Activated naive CD8-positive, alpha-beta T cell treated with anti-CD3 and anti-CD28 coated beads for 36 hours (primary cell): ENCODE results near the gene OLFML2B. TPM values are rescaled to one million over a fixed set of nuclear protein-coding genes. Genes with fewer than 3 reads are reported as not detected.

Experiments used
- DNase-seq: peaks from one replicate; pipeline ENCODE4 v3.0.0; 2021
- H3K27ac Mint-ChIP-seq: one replicate; pipeline ENCODE4 v1.8.0; 2022; ENCODE audit warnings: mild to moderate bottlenecking, moderate library complexity, mixed read lengths
- H3K27me3 Mint-ChIP-seq: one replicate; pipeline ENCODE4 v1.8.0; 2022; ENCODE audit warnings: mild to moderate bottlenecking, mixed read lengths
- H3K36me3 Mint-ChIP-seq: one replicate; pipeline ENCODE4 v1.8.0; 2021; ENCODE audit warnings: mild to moderate bottlenecking, mixed read lengths
- H3K4me1 Mint-ChIP-seq: one replicate; pipeline ENCODE4 v1.8.0; 2021; ENCODE audit warnings: mixed read lengths
- H3K4me3 Mint-ChIP-seq: one replicate; pipeline ENCODE4 v1.8.0; 2022; ENCODE audit warnings: mild to moderate bottlenecking, moderate library complexity, mixed read lengths
- H3K9me3 Mint-ChIP-seq: one replicate; pipeline ENCODE4 v1.8.0; 2022; ENCODE audit warnings: mixed read lengths
- total RNA-seq, 2 experiments: library from RNA; stranded (reverse); gene quantifications; one replicate each; pipeline ENCODE4 v1.2.3, GENCODE V29; 2021

The OLFML2B gene
- total RNA-seq, 2 experiments from 2014 or later = 0.12 TPM; not detected in 1

GRCh38 chr1:161983725-161984124 lies 39.9 kb downstream of the OLFML2B start:
- Mint-ChIP-seq H3K4me1 (no peaks in the 10 kb centered on the region), H3K4me3 (no peak overlapping the region), H3K27ac (no peak overlapping the region), H3K9me3 (peaks cover 4% of the 10 kb centered on the region), H3K36me3 (no peaks in the 10 kb centered on the region), H3K27me3 (no peaks in the 10 kb centered on the region)
- no peak for DNase-seq

- Mint-ChIP-seq H3K27me3 (no peaks in the 10 kb centered on the region), H3K4me3 (no peak overlapping the region), H3K4me1 (no peaks in the 10 kb centered on the region), H3K9me3 (peaks cover 4% of the 10 kb centered on the region), H3K27ac (no peak overlapping the region), H3K36me3 (no peaks in the 10 kb centered on the region)
- DNase-seq = no peak
Observed at GRCh38 chr1:161982917-161983316, 40.8 kb downstream of the OLFML2B start.

GRCh38 chr1:161982507-161982895 lies 41.2 kb downstream of the OLFML2B start:
- H3K36me3 Mint-ChIP-seq = no peaks in the 10 kb centered on the region
- no peaks in the 10 kb centered on the region for H3K4me1 Mint-ChIP-seq
- DNase-seq = no peak
- no peak overlapping the region for H3K4me3 Mint-ChIP-seq
- peaks cover 4% of the 10 kb centered on the region for H3K9me3 Mint-ChIP-seq
- no peaks in the 10 kb centered on the region for H3K27me3 Mint-ChIP-seq
- no peak overlapping the region for H3K27ac Mint-ChIP-seq

- no peak overlapping the region for H3K4me3 Mint-ChIP-seq
- H3K9me3 Mint-ChIP-seq = peaks cover under 1% of the 10 kb centered on the region
- no peaks in the 10 kb centered on the region for H3K27me3 Mint-ChIP-seq
- no peaks in the 10 kb centered on the region for H3K36me3 Mint-ChIP-seq
- no peaks in the 10 kb centered on the region for H3K4me1 Mint-ChIP-seq
- no peak overlapping the region for H3K27ac Mint-ChIP-seq
- DNase-seq = no peak
Observed at GRCh38 chr1:161981735-161982506, 41.7 kb downstream of the OLFML2B start.

- H3K27ac Mint-ChIP-seq = no peak overlapping the region
- no peak for DNase-seq
- no peak overlapping the region for H3K4me3 Mint-ChIP-seq
- H3K27me3 Mint-ChIP-seq = no peaks in the 10 kb centered on the region
- no peaks in the 10 kb centered on the region for H3K36me3 Mint-ChIP-seq
- no peaks in the 10 kb centered on the region for H3K4me1 Mint-ChIP-seq
- H3K9me3 Mint-ChIP-seq = no peaks in the 10 kb centered on the region
Observed at GRCh38 chr1:161981126-161981525, 42.5 kb downstream of the OLFML2B start.

- no peak overlapping the region for H3K4me3 Mint-ChIP-seq
- DNase-seq = no peak
- H3K9me3 Mint-ChIP-seq = no peaks in the 10 kb centered on the region
- no peaks in the 10 kb centered on the region for H3K36me3 Mint-ChIP-seq
- H3K27me3 Mint-ChIP-seq = no peaks in the 10 kb centered on the region
- no peaks in the 10 kb centered on the region for H3K4me1 Mint-ChIP-seq
- H3K27ac Mint-ChIP-seq = no peak overlapping the region
Observed at GRCh38 chr1:161978011-161978790, 45.5 kb downstream of the OLFML2B start.

GRCh38 chr1:161973924-161974845 lies 49.5 kb downstream of the OLFML2B start:
- no peak overlapping the region for H3K4me3 Mint-ChIP-seq
- no peak for DNase-seq
- H3K4me1 Mint-ChIP-seq = peaks cover 4% of the 10 kb centered on the region
- peaks cover under 1% of the 10 kb centered on the region for H3K36me3 Mint-ChIP-seq
- H3K27ac Mint-ChIP-seq = no peak overlapping the region
- no peaks in the 10 kb centered on the region for H3K27me3 Mint-ChIP-seq
- no peaks in the 10 kb centered on the region for H3K9me3 Mint-ChIP-seq

- H3K27ac Mint-ChIP-seq = no peak overlapping the region
- no peaks in the 10 kb centered on the region for H3K9me3 Mint-ChIP-seq
- peaks cover 4% of the 10 kb centered on the region for H3K36me3 Mint-ChIP-seq
- no peak for DNase-seq
- H3K27me3 Mint-ChIP-seq = no peaks in the 10 kb centered on the region
- no peak overlapping the region for H3K4me3 Mint-ChIP-seq
- peaks cover 4% of the 10 kb centered on the region for H3K4me1 Mint-ChIP-seq
Observed at GRCh38 chr1:161972828-161973227, 50.8 kb downstream of the OLFML2B start.

GRCh38 chr1:161970633-161971032 lies 53.0 kb downstream of the OLFML2B start:
- no peak overlapping the region for H3K27ac Mint-ChIP-seq
- no peaks in the 10 kb centered on the region for H3K9me3 Mint-ChIP-seq
- no peak for DNase-seq
- H3K4me1 Mint-ChIP-seq = peaks cover 5% of the 10 kb centered on the region
- no peaks in the 10 kb centered on the region for H3K27me3 Mint-ChIP-seq
- H3K4me3 Mint-ChIP-seq = no peak overlapping the region
- peaks cover 21% of the 10 kb centered on the region for H3K36me3 Mint-ChIP-seq

GRCh38 chr1:161970036-161970435 lies 53.6 kb downstream of the OLFML2B start:
- Mint-ChIP-seq H3K9me3 (no peaks in the 10 kb centered on the region), H3K4me1 (peaks cover 6% of the 10 kb centered on the region), H3K27ac (no peak overlapping the region), H3K4me3 (no peak overlapping the region), H3K36me3 (peaks cover 26% of the 10 kb centered on the region), H3K27me3 (no peaks in the 10 kb centered on the region)
- no peak for DNase-seq

- H3K4me1 Mint-ChIP-seq = peaks cover 35% of the 10 kb centered on the region
- no peaks in the 10 kb centered on the region for H3K9me3 Mint-ChIP-seq
- no peak for DNase-seq
- H3K4me3 Mint-ChIP-seq = no peak overlapping the region
- no peaks in the 10 kb centered on the region for H3K27me3 Mint-ChIP-seq
- peaks cover 38% of the 10 kb centered on the region for H3K36me3 Mint-ChIP-seq
- H3K27ac Mint-ChIP-seq = no peak overlapping the region
Observed at GRCh38 chr1:161966067-161966466, 57.6 kb downstream of the OLFML2B start.

- peak; percentile 61 for DNase-seq
- Mint-ChIP-seq H3K27me3 (no peaks in the 10 kb centered on the region), H3K4me1 (peaks cover 56% of the 10 kb centered on the region), H3K9me3 (no peaks in the 10 kb centered on the region), H3K36me3 (peaks cover 47% of the 10 kb centered on the region), H3K27ac (peak overlapping the region; percentile 99), H3K4me3 (peak overlapping the region; percentile 81)
Observed at GRCh38 chr1:161962091-161962887, 61.4 kb downstream of the OLFML2B start.

GRCh38 chr1:161958425-161958824 lies 65.2 kb downstream of the OLFML2B start:
- Mint-ChIP-seq H3K36me3 (peaks cover 33% of the 10 kb centered on the region), H3K4me3 (no peak overlapping the region), H3K27ac (no peak overlapping the region), H3K9me3 (no peaks in the 10 kb centered on the region), H3K4me1 (peaks cover 58% of the 10 kb centered on the region), H3K27me3 (no peaks in the 10 kb centered on the region)
- DNase-seq = no peak

- Mint-ChIP-seq H3K4me1 (peaks cover 53% of the 10 kb centered on the region), H3K36me3 (peaks cover 38% of the 10 kb centered on the region), H3K4me3 (no peak overlapping the region), H3K27ac (no peak overlapping the region), H3K9me3 (no peaks in the 10 kb centered on the region), H3K27me3 (no peaks in the 10 kb centered on the region)
- no peak for DNase-seq
Observed at GRCh38 chr1:161956930-161957329, 66.7 kb downstream of the OLFML2B start.
